Measurements from ENCODE around the gene CD93. TPM values are rescaled to one million over a fixed set of nuclear protein-coding genes. Genes with fewer than 3 reads are reported as not detected.

Gene CD93
- total and polyA plus RNA-seq, 2 of the 8 experiments (the other 6 are each of a cell fraction or from before 2014, with no cell fraction given): under 0.01 to 0.07 TPM

DNA sequence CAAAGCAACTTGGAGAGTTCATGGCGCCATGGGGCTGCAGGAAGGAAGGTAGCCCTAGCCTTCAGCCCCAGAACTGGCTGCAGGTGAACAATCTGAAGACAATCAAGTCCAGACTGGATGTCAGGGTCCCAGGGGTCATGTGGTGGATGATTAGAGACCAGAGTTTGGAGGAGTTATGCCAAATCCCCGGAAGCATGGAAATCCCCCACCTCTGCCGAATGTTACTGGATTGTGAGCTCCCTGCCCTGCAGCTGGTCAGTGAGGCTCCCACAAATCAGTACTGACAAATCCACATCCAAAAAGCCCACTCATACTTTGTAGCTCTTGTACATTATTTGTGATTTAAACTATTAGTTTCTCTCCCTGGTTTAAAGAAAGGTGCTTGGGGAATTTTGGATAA, 21.3 kb upstream of the CD93 start:
- H3K9ac ChIP-seq (replicated peaks in 1 of 4; ENCODE audit: extremely low read depth in 1 of 4, low read depth in 3 of 4, low read length in 3 of 4): no peak overlapping the region
- no peak overlapping the region for H3K4ac ChIP-seq (replicated peaks; ENCODE audit: insufficient read length, low read depth, low read length)
- H4K20me1 ChIP-seq (replicated peaks in 1 of 2; ENCODE audit: control insufficient read depth in 1 of 2, insufficient read depth in 2 of 2, low read length in 2 of 2): no peaks in the 10 kb centered on the region
- H2AK5ac ChIP-seq (ENCODE audit: low read depth, low read length): no peak overlapping the region
- no peaks in the 10 kb centered on the region for H3K27me3 ChIP-seq (replicated peaks in 1 of 4; ENCODE audit: control insufficient read depth in 3 of 4, extremely low read depth in 1 of 4, insufficient read depth in 3 of 4, low read length in 3 of 4)
- H3K14ac ChIP-seq (ENCODE audit: insufficient read length): no peak overlapping the region
- no peak overlapping the region for H2BK15ac ChIP-seq (ENCODE audit: low read length)
- WGBS, 2 experiments (ENCODE audit: extremely low coverage in 1 of 2, insufficient coverage in 1 of 2, insufficient read length in 1 of 2, insufficient replicate concordance in 2 of 2, low coverage in 1 of 2, low lambda C conversion rate in 2 of 2, missing lambda C conversion rate in 1 of 2): 88% methylated on average over 3 of the region's 3 CpGs; no CpG with 5 or more reads in 1 of the 2 experiments
- no peak overlapping the region for H3K4me2 ChIP-seq (ENCODE audit: insufficient read depth in 1 of 2, low read depth in 2 of 2, low read length in 2 of 2)
- no peak overlapping the region for H2BK5ac ChIP-seq (ENCODE audit: low read depth, low read length)
- H2BK20ac ChIP-seq (ENCODE audit: low read length): no peak overlapping the region
- H3K36me3 ChIP-seq (ENCODE audit: control insufficient read depth in 2 of 4, insufficient read depth in 4 of 4, low read length in 3 of 4): no peaks in the 10 kb centered on the region
- H2AFZ ChIP-seq (ENCODE audit: low read length): no peak overlapping the region
- no peak overlapping the region for H2BK120ac ChIP-seq (replicated peaks; ENCODE audit: low read depth, low read length)
- H2BK12ac ChIP-seq (ENCODE audit: low read depth, low read length): no peak overlapping the region
- FAIRE-seq: no peak
- no peaks in the 10 kb centered on the region for H3K79me2 ChIP-seq (ENCODE audit: control insufficient read depth in 1 of 2, insufficient read depth in 2 of 2, low read length in 2 of 2)
- TF ChIP-seq RXRA (IDR thresholded peaks at IDR 0.05; ENCODE audit: insufficient read depth, low read depth, low read length) (no peak), CTBP2 (IDR thresholded peaks at IDR 0.05; ENCODE audit: borderline replicate concordance, insufficient read depth, insufficient read length, low read length) (no peak), KDM4A (IDR thresholded peaks at IDR 0.05; ENCODE audit: low read depth, low read length, severe bottlenecking) (no peak), SRF (IDR thresholded peaks at IDR 0.05; ENCODE audit: low read depth, low read length) (no peak), PHF8 (conservative IDR thresholded peaks at IDR 0.05; ENCODE audit: low read depth, low read length) (no peak), EP300 (IDR thresholded peaks at IDR 0.05; ENCODE audit: borderline replicate concordance in 1 of 2, low read depth in 2 of 2, low read length in 2 of 2) (no peak), HDAC6 (IDR thresholded peaks at IDR 0.05; ENCODE audit: low read depth, low read length) (no peak), SUZ12 (IDR thresholded peaks at IDR 0.05; ENCODE audit: low read length) (no peak), TAF1 (IDR thresholded peaks at IDR 0.05; ENCODE audit: low read depth, low read length) (no peak)
- TF ChIP-seq, protein P1, sequence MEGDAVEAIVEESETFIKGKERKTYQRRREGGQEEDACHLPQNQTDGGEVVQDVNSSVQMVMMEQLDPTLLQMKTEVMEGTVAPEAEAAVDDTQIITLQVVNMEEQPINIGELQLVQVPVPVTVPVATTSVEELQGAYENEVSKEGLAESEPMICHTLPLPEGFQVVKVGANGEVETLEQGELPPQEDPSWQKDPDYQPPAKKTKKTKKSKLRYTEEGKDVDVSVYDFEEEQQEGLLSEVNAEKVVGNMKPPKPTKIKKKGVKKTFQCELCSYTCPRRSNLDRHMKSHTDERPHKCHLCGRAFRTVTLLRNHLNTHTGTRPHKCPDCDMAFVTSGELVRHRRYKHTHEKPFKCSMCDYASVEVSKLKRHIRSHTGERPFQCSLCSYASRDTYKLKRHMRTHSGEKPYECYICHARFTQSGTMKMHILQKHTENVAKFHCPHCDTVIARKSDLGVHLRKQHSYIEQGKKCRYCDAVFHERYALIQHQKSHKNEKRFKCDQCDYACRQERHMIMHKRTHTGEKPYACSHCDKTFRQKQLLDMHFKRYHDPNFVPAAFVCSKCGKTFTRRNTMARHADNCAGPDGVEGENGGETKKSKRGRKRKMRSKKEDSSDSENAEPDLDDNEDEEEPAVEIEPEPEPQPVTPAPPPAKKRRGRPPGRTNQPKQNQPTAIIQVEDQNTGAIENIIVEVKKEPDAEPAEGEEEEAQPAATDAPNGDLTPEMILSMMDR (IDR thresholded peaks at IDR 0.05; ENCODE audit: control extremely low read depth in 1 of 3, insufficient read depth in 1 of 3, low read depth in 1 of 3, low read length in 3 of 3): no peak
- CTCF ChIA-PET (ENCODE audit: partially characterized antibody): interaction anchor here (1.0 to 3.8 kb wide), 8 partner anchors 9 to 138 kb away, joined by 3 to 21 read pairs (median 5); no protein-coding TSS in a partner anchor
- H3K18ac ChIP-seq (ENCODE audit: extremely low read depth, low read length): no peak overlapping the region
- POLR2A ChIA-PET (ENCODE audit: partially characterized antibody): interaction anchor here (1.2 kb wide), 1 partner anchor 15 kb away, joined by 3 read pairs; no protein-coding TSS in a partner anchor
- no peak overlapping the region for H4K8ac ChIP-seq (ENCODE audit: extremely low read depth, insufficient read depth, low read length)
- no peak overlapping the region for H3K4me3 ChIP-seq (ENCODE audit: extremely low read depth in 1 of 4, insufficient read depth in 2 of 4, low read depth in 3 of 4, low read length in 4 of 4)
- H3K27ac ChIP-seq (ENCODE audit: low read depth, low read length): no peak overlapping the region
- H4K91ac ChIP-seq (replicated peaks; ENCODE audit: insufficient read length, low read length): no peak overlapping the region
- H3K79me1 ChIP-seq (ENCODE audit: low read depth, low read length): no peaks in the 10 kb centered on the region
- H3K9me3 ChIP-seq (ENCODE audit: insufficient read depth in 2 of 2, low read depth in 1 of 2, low read length in 1 of 2): no peaks in the 10 kb centered on the region
- H3K4me1 ChIP-seq (replicated peaks in 1 of 4; ENCODE audit: control insufficient read depth in 3 of 4, insufficient read depth in 4 of 4, low read length in 3 of 4): no peaks in the 10 kb centered on the region
- DNase-seq (ENCODE audit: low read depth in 1 of 2, low spot score in 2 of 2): no peak
- no peak overlapping the region for H3K56ac ChIP-seq (replicated peaks; ENCODE audit: insufficient read length, low read depth, low read length)
- no peaks in the 10 kb centered on the region for H3K23me2 ChIP-seq (ENCODE audit: low read depth, low read length)
- H3K23ac ChIP-seq (ENCODE audit: insufficient read length): no peak overlapping the region
- no peak overlapping the region for H4K5ac ChIP-seq (ENCODE audit: insufficient read length, low read depth, low read length)

Measured in H1 (cell line).